ENCODE results near the gene TPR.

The TPR gene

DNA sequence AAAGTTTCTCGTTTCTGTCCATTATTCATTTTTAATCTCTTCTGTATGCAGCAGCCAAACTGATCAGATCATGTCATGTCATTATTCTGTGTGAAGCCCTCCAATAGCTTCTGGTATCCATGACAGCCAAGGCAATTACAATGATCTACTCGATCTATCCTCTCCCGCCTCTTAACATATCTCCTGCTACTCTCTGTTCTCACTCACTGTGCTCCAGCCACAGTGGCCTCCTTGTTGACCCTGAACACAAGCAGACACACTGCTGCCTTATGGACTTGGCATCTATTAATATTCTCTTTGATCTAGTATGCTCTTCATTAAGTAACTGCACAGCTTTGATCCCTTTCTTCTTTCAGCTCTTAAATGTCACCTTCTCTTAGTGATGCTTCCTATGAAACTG is 59.5 kb downstream of the TPR start:
- H3K9me3 Mint-ChIP-seq = no peaks in the 10 kb centered on the region
- H3K27me3 Mint-ChIP-seq = no peaks in the 10 kb centered on the region
- no peak overlapping the region for H3K27ac Mint-ChIP-seq (ENCODE audit: low read depth)
- H3K4me3 Mint-ChIP-seq = no peak overlapping the region
- ATAC-seq (replicated peaks; ENCODE audit: extremely low read depth, poor library complexity, severe bottlenecking) = no peak
- H3K4me1 Mint-ChIP-seq = no peaks in the 10 kb centered on the region
- H3K36me3 Mint-ChIP-seq (ENCODE audit: insufficient read depth) = peaks cover 58% of the 10 kb centered on the region
- no peak for DNase-seq (ENCODE audit: low spot score in 2 of 2)

DNA sequence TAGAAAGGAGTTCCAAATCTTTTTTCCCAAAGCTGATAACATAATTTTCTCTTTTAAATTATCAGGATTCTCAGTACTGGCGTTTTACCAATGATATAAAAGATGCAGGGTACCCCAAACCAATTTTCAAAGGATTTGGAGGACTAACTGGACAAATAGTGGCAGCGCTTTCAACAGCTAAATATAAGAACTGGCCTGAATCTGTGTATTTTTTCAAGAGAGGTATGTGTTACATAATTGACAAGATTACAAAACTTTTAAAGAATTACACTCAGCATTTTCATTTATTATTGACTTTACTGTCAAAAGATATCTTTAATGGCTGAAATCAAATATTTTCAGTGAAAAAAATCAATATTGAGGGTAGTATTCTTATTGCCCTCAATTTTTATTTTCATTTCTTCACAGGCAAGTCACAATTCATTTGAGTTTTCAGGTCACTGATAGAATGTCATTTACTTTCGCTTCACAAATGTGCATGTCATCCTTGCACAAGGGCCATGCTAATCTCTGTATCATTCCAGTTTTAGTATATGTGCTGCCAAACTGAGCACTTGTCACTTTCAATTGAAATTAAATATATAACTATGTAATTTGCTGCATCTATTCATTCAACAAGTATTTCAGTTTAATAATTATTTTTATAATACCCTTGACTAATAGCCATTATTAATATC is 63.5 kb downstream of the TPR start:
- peaks cover 1% of the 10 kb centered on the region for H3K4me1 Mint-ChIP-seq
- H3K27me3 Mint-ChIP-seq = no peaks in the 10 kb centered on the region
- peaks cover 27% of the 10 kb centered on the region for H3K36me3 Mint-ChIP-seq (ENCODE audit: insufficient read depth)
- H3K9me3 Mint-ChIP-seq = no peaks in the 10 kb centered on the region
- H3K27ac Mint-ChIP-seq (ENCODE audit: low read depth) = no peak overlapping the region
- H3K4me3 Mint-ChIP-seq = no peak overlapping the region
- no peak for ATAC-seq (replicated peaks; ENCODE audit: extremely low read depth, poor library complexity, severe bottlenecking)
- DNase-seq (ENCODE audit: low spot score in 2 of 2) = no peak

DNA sequence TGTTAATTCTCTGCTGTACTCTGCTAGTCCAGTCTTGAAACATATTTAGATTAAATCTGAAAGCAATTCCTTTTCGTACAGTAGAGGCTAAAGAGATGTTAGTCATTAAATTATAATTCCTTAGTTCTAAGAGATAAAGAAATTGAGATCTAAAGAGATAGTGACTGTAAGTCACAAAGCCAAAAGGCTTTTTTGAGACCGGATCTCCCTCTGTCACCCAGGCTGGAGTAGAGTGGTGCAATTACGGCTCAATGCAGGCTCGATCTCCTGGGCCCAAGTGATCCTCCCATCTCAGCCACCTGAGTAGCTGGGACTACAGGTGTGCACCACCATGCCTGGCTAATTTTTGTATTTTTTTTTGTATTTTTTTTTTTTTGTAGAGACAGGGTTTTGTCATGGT is 64.7 kb downstream of the TPR start:
- H3K27me3 Mint-ChIP-seq = no peaks in the 10 kb centered on the region
- H3K4me1 Mint-ChIP-seq = peaks cover 6% of the 10 kb centered on the region
- ATAC-seq (replicated peaks; ENCODE audit: extremely low read depth, poor library complexity, severe bottlenecking) = no peak
- no peak overlapping the region for H3K4me3 Mint-ChIP-seq
- DNase-seq (ENCODE audit: low spot score in 2 of 2) = no peak
- H3K27ac Mint-ChIP-seq (ENCODE audit: low read depth) = no peak overlapping the region
- no peaks in the 10 kb centered on the region for H3K9me3 Mint-ChIP-seq
- peaks cover 17% of the 10 kb centered on the region for H3K36me3 Mint-ChIP-seq (ENCODE audit: insufficient read depth)

DNA sequence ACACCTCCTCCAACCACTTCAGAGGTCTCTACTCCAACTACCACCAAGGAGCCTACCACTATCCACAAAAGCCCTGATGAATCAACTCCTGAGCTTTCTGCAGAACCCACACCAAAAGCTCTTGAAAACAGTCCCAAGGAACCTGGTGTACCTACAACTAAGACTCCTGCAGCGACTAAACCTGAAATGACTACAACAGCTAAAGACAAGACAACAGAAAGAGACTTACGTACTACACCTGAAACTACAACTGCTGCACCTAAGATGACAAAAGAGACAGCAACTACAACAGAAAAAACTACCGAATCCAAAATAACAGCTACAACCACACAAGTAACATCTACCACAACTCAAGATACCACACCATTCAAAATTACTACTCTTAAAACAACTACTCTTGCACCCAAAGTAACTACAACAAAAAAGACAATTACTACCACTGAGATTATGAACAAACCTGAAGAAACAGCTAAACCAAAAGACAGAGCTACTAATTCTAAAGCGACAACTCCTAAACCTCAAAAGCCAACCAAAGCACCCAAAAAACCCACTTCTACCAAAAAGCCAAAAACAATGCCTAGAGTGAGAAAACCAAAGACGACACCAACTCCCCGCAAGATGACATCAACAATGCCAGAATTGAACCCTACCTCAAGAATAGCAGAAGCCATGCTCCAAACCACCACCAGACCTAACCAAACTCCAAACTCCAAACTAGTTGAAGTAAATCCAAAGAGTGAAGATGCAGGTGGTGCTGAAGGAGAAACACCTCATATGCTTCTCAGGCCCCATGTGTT is 66.6 kb downstream of the TPR start:
- peaks cover 6% of the 10 kb centered on the region for H3K4me1 Mint-ChIP-seq
- no peak for ATAC-seq (replicated peaks; ENCODE audit: extremely low read depth, poor library complexity, severe bottlenecking)

DNA sequence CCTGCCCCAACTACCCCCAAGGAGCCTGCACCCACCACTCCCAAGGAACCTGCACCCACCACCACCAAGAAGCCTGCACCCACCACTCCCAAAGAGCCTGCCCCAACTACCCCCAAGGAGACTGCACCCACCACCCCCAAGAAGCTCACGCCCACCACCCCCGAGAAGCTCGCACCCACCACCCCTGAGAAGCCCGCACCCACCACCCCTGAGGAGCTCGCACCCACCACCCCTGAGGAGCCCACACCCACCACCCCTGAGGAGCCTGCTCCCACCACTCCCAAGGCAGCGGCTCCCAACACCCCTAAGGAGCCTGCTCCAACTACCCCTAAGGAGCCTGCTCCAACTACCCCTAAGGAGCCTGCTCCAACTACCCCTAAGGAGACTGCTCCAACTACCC is 67.6 kb downstream of the TPR start:
- Mint-ChIP-seq H3K27ac (ENCODE audit: low read depth) (no peak overlapping the region), H3K4me3 (no peak overlapping the region), H3K9me3 (no peaks in the 10 kb centered on the region), H3K4me1 (peaks cover 6% of the 10 kb centered on the region), H3K36me3 (ENCODE audit: insufficient read depth) (no peaks in the 10 kb centered on the region), H3K27me3 (no peaks in the 10 kb centered on the region)
- peak; percentile 10 for ATAC-seq (replicated peaks; ENCODE audit: extremely low read depth, poor library complexity, severe bottlenecking)
- no peak for DNase-seq (ENCODE audit: low spot score in 2 of 2)

More for the DNA sequence above, 66.6 kb downstream of the TPR start:
- no peaks in the 10 kb centered on the region for H3K9me3 Mint-ChIP-seq
- H3K27ac Mint-ChIP-seq (ENCODE audit: low read depth) = no peak overlapping the region
- DNase-seq (ENCODE audit: low spot score in 2 of 2) = no peak
- H3K27me3 Mint-ChIP-seq = no peaks in the 10 kb centered on the region
- peaks cover 4% of the 10 kb centered on the region for H3K36me3 Mint-ChIP-seq (ENCODE audit: insufficient read depth)
- H3K4me3 Mint-ChIP-seq = no peak overlapping the region

DNA sequence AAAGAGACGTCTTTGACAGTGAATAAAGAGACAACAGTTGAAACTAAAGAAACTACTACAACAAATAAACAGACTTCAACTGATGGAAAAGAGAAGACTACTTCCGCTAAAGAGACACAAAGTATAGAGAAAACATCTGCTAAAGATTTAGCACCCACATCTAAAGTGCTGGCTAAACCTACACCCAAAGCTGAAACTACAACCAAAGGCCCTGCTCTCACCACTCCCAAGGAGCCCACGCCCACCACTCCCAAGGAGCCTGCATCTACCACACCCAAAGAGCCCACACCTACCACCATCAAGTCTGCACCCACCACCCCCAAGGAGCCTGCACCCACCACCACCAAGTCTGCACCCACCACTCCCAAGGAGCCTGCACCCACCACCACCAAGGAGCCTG is 68.5 kb downstream of the TPR start:
- no peak overlapping the region for H3K27ac Mint-ChIP-seq (ENCODE audit: low read depth)

DNA sequence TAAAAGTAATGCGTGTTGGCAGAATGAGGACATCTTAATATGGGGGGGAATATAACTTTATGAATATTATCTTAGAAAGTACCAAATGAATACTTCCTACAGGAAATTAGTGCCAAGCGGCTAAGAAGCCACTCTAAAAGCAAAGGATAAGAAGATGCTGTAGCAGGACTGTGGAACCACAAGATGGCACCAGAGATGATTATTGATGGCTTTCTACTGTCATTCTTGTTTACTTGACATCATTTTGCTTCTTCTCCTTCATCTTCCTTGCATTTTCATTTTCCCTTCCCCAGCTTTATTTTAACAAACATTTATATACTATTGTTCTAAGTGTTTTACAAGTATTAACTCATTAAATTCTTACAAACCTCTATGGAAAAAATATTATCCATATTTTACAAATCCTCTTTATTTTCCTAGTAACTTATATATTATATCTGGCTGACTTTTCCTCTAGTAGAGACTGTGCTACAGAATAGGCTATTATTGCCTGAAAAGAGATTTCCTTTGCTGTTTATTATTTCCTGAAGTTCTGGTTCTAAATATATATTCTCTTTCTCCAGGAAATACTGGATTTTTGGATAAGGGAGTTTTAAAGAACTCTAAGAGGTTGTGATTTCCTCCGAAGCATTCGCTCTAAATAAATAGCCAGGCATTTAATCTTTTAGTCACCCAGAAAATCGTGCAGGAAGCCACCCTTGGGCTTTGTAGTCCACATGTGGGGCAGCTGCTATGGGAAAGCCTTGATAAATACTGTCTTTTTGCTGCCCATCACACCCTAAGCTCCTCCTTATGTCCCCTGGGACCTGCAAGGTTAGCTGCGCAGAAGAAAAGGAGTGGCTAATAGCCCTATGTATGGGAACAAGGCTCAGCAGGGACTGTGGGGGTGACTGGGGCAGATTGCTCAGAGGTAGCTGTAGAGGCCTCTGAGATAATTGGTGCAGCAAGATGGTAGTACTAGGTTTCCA is 69.8 kb downstream of the TPR start:
- no peak overlapping the region for H3K4me3 Mint-ChIP-seq
- DNase-seq (ENCODE audit: low spot score in 2 of 2) = no peak

More for the DNA sequence above, 68.5 kb downstream of the TPR start:
- H3K9me3 Mint-ChIP-seq = no peaks in the 10 kb centered on the region
- ATAC-seq (replicated peaks; ENCODE audit: extremely low read depth, poor library complexity, severe bottlenecking) (peak; percentile 28), DNase-seq (ENCODE audit: low spot score in 2 of 2) (no peak)
- peaks cover 6% of the 10 kb centered on the region for H3K4me1 Mint-ChIP-seq
- H3K4me3 Mint-ChIP-seq = no peak overlapping the region
- no peaks in the 10 kb centered on the region for H3K36me3 Mint-ChIP-seq (ENCODE audit: insufficient read depth)
- no peaks in the 10 kb centered on the region for H3K27me3 Mint-ChIP-seq

DNA sequence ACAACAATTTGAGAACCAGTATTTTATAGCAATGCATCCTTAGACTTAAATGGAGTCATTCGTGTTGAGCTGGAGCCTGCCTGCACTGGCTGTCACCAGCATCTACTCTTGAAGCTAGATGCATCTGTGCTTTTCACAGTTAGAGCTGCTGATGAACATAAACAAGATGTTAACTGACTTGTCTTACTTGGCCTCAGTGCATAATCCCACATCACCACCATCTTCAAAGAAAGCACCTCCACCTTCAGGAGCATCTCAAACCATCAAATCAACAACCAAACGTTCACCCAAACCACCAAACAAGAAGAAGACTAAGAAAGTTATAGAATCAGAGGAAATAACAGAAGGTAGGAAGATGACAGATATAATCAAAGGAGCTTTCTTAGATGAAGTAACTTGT is 71.1 kb downstream of the TPR start:
- Mint-ChIP-seq H3K4me1 (peaks cover 6% of the 10 kb centered on the region), H3K27ac (ENCODE audit: low read depth) (no peak overlapping the region), H3K9me3 (no peaks in the 10 kb centered on the region), H3K4me3 (no peak overlapping the region), H3K27me3 (no peaks in the 10 kb centered on the region), H3K36me3 (ENCODE audit: insufficient read depth) (no peaks in the 10 kb centered on the region)
- ATAC-seq (replicated peaks; ENCODE audit: extremely low read depth, poor library complexity, severe bottlenecking) (no peak), DNase-seq (ENCODE audit: low spot score in 2 of 2) (no peak)

More for the DNA sequence above, 69.8 kb downstream of the TPR start:
- Mint-ChIP-seq H3K27me3 (no peaks in the 10 kb centered on the region), H3K4me1 (peaks cover 6% of the 10 kb centered on the region), H3K36me3 (ENCODE audit: insufficient read depth) (no peaks in the 10 kb centered on the region), H3K9me3 (no peaks in the 10 kb centered on the region), H3K27ac (ENCODE audit: low read depth) (no peak overlapping the region)
- ATAC-seq (replicated peaks; ENCODE audit: extremely low read depth, poor library complexity, severe bottlenecking) = no peak

DNA sequence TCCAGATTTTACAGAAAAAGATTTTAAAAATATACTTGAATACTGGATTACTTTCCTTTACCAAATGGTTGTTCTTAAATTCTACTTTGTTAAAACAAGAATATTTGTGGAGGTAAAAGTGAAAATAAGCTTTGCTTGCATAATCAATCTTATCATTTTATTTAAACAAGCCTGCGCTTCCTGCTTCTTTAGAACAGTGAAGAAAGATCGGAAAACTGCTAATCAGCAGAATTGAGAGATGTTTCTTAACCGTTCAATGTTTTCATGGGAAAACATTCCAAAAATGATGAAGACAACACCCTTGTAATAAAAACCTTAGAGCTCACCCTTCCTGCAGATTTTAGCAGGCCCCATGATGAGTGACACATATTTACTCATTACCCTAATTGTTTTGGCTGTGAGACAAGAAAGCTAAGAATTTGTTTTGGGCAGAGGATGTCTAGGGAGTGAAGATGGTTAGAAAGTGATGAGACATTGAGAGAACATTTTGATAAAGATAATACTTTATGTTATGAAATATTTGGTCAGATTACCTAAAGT is 72.6 kb downstream of the TPR start:
- Mint-ChIP-seq H3K9me3 (no peaks in the 10 kb centered on the region), H3K4me1 (peaks cover 6% of the 10 kb centered on the region), H3K27me3 (no peaks in the 10 kb centered on the region), H3K4me3 (no peak overlapping the region), H3K36me3 (ENCODE audit: insufficient read depth) (no peaks in the 10 kb centered on the region), H3K27ac (ENCODE audit: low read depth) (no peak overlapping the region)
- DNase-seq (ENCODE audit: low spot score in 2 of 2) (no peak), ATAC-seq (replicated peaks; ENCODE audit: extremely low read depth, poor library complexity, severe bottlenecking) (no peak)

DNA sequence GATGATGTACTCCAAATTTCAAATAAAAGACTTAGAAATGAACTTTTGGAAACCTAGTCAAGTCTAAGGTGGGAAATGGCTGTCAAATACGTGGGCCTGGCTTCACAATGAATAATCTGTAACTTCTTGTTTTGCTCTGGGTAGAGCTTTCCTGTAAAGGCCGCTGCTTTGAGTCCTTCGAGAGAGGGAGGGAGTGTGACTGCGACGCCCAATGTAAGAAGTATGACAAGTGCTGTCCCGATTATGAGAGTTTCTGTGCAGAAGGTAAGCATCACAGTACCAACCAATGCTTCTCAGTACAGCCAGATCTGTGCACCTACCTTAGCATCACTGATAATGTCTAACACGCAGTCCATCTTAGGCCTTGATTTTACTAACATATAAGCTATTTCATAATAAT is 73.6 kb downstream of the TPR start:
- DNase-seq (ENCODE audit: low spot score in 2 of 2) = no peak
- ATAC-seq (replicated peaks; ENCODE audit: extremely low read depth, poor library complexity, severe bottlenecking) = no peak
- Mint-ChIP-seq H3K36me3 (ENCODE audit: insufficient read depth) (no peaks in the 10 kb centered on the region), H3K9me3 (no peaks in the 10 kb centered on the region), H3K4me3 (no peak overlapping the region), H3K27me3 (no peaks in the 10 kb centered on the region), H3K4me1 (peaks cover 4% of the 10 kb centered on the region), H3K27ac (ENCODE audit: low read depth) (no peak overlapping the region)

DNA sequence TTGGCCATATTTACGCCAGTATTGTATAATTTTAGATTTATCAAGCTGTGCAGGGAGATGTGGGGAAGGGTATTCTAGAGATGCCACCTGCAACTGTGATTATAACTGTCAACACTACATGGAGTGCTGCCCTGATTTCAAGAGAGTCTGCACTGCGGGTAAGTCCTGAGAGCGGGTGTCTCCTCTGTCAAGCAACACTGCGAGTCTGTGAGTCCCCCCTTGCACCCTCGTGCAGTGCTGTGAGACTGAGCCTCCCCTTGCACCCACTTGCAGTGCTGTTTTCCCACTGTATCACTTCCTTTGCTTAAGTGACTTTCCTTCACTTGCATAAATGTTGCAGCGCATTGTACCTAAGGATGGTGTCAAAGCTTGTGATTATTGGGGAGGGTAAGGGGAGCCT is 75.0 kb downstream of the TPR start:
- no peaks in the 10 kb centered on the region for H3K36me3 Mint-ChIP-seq (ENCODE audit: insufficient read depth)
- DNase-seq (ENCODE audit: low spot score in 2 of 2) (no peak), ATAC-seq (replicated peaks; ENCODE audit: extremely low read depth, poor library complexity, severe bottlenecking) (no peak)
- H3K4me3 Mint-ChIP-seq = no peak overlapping the region
- peaks cover 6% of the 10 kb centered on the region for H3K27me3 Mint-ChIP-seq
- H3K4me1 Mint-ChIP-seq = no peaks in the 10 kb centered on the region
- H3K9me3 Mint-ChIP-seq = no peaks in the 10 kb centered on the region
- H3K27ac Mint-ChIP-seq (ENCODE audit: low read depth) = no peak overlapping the region

DNA sequence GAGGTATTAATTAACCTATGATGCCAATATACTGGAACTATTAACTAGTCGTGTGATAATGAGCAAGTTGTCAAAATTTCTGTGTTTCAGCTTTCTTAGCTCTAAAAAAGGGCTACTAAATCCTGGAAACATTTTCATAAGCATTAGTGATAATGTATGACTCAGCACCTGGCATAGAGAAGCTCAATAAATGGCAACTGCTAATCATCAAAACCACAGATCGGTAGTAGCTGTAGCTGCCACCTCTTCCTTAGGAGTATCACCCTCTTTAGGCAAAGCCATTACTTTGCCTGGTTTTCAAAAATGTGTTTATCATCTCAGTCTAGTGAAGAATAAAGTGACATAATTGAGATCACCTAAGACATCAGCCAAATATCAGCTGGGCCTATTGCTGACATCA is 75.5 kb downstream of the TPR start:
- peaks cover 10% of the 10 kb centered on the region for H3K27me3 Mint-ChIP-seq
- ATAC-seq (replicated peaks; ENCODE audit: extremely low read depth, poor library complexity, severe bottlenecking) (no peak), DNase-seq (ENCODE audit: low spot score in 2 of 2) (no peak)
- H3K4me3 Mint-ChIP-seq = no peak overlapping the region
- no peaks in the 10 kb centered on the region for H3K9me3 Mint-ChIP-seq
- H3K27ac Mint-ChIP-seq (ENCODE audit: low read depth) = no peak overlapping the region
- no peaks in the 10 kb centered on the region for H3K36me3 Mint-ChIP-seq (ENCODE audit: insufficient read depth)
- no peaks in the 10 kb centered on the region for H3K4me1 Mint-ChIP-seq
